HL-60 (cell line): Measurements from ENCODE around the gene GPC3.

Source experiments
- CTCF ChIP-seq: IDR thresholded peaks from one replicate; pipeline ENCODE4 v1.5.1; 2011; ENCODE audit warnings: low read length, control low read depth, inconsistent platforms; ENCODE audit not compliant: insufficient read depth
- GABPA ChIP-seq: IDR thresholded peaks from 2 replicates; pipeline ENCODE4 v1.6.1; 2012; ENCODE audit warnings: low read depth
- POLR2AphosphoS5 ChIP-seq: IDR thresholded peaks from 2 replicates; pipeline ENCODE4 v1.6.1; 2012; ENCODE audit warnings: low read depth

DNA sequence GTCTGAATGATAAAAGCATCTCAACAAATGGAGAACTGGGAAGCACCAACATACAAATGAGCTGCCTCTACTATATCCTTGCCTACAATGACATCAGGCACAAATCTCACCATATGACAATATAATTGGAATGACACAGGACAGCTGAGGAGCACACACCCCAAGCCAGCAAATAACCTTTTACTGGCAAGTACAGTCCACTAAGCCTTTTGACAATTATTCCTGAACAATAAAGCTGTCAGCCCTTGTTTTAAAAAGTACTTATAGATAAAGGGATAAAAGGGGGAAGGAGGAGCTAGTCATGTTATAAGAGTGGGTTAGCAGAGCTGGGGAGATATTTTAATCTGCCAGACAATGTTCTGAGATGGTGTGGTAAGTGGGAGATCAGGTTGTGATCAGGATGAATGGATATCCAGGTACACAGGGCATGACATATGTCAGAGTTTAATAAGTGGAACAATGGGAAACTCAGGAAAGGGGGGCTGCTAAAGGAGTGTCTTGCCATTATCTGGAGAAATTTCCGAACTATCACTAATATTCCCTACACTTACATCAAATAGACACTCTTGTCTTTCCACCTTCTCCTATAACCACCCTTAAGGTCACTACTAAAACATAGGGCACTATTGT, 127.6 kb downstream of the GPC3 start:
- no peak for TF ChIP-seq GABPA
- no peak for TF ChIP-seq POLR2AphosphoS5
- TF ChIP-seq CTCF = no peak
